H9 (cell line): ENCODE measurements around the gene MRPL14. TPM values are rescaled to one million over a fixed set of nuclear protein-coding genes. Genes with fewer than 3 reads are reported as not detected.

Source experiments
- DNase-seq: peaks from one replicate; pipeline ENCODE4 v3.0.0-alpha.2; 2017
- H2AFZ ChIP-seq: one replicate; pipeline ENCODE4 v1.6.1; 2013; ENCODE audit warnings: mild to moderate bottlenecking, low read length, control low read depth, moderate library complexity
- H2AK5ac ChIP-seq: 2 replicates; pipeline ENCODE4 v1.6.1; 2013; ENCODE audit warnings: low read length, control low read depth, mixed read lengths; ENCODE audit not compliant: insufficient read length
- H2BK120ac ChIP-seq: one replicate; pipeline ENCODE4 v1.6.1; 2013; ENCODE audit warnings: low read depth, mild to moderate bottlenecking, low read length, control low read depth, inconsistent platforms; ENCODE audit not compliant: poor library complexity, severe bottlenecking
- H2BK12ac ChIP-seq: 2 replicates; pipeline ENCODE4 v1.6.1; 2013; ENCODE audit warnings: low read length, control low read depth, mixed read lengths, low read depth; ENCODE audit not compliant: insufficient read length
- H2BK15ac ChIP-seq: 2 replicates; pipeline ENCODE4 v1.6.1; 2013; ENCODE audit warnings: low read depth, low read length, control low read depth
- H2BK20ac ChIP-seq: one replicate; pipeline ENCODE4 v1.6.1; 2013; ENCODE audit warnings: low read depth, mild to moderate bottlenecking, low read length, control low read depth, inconsistent platforms; ENCODE audit not compliant: poor library complexity, severe bottlenecking
- H2BK5ac ChIP-seq: 2 replicates; pipeline ENCODE4 v1.6.1; 2013; ENCODE audit warnings: low read length, control low read depth, mixed read lengths; ENCODE audit not compliant: insufficient read length
- H3K14ac ChIP-seq: 2 replicates; pipeline ENCODE4 v1.6.1; 2013; ENCODE audit warnings: low read length, control low read depth; ENCODE audit not compliant: insufficient read depth
- H3K18ac ChIP-seq: 2 replicates; pipeline ENCODE4 v1.6.1; 2013; ENCODE audit warnings: low read depth, mild to moderate bottlenecking, mixed read lengths, low read length, control low read depth; ENCODE audit not compliant: insufficient read length
- H3K23ac ChIP-seq: 2 replicates; pipeline ENCODE4 v1.6.1; 2013; ENCODE audit warnings: low read length, control low read depth, mixed read lengths, low read depth; ENCODE audit not compliant: insufficient read length
- H3K23me2 ChIP-seq: 2 replicates; pipeline ENCODE4 v1.6.1; 2013; ENCODE audit warnings: low read depth, mild to moderate bottlenecking, mixed read lengths, low read length, control low read depth; ENCODE audit not compliant: insufficient read length, poor library complexity, severe bottlenecking
- H3K27ac ChIP-seq: 2 replicates; pipeline ENCODE4 v1.5.1; 2013; ENCODE audit warnings: low read length, control low read depth, mixed read lengths, low read depth; ENCODE audit not compliant: insufficient read length
- H3K27me3 ChIP-seq: 2 replicates; pipeline ENCODE4 v1.6.1; 2013; ENCODE audit warnings: low read length, control low read depth, inconsistent platforms; ENCODE audit not compliant: insufficient read depth
- H3K4ac ChIP-seq: 2 replicates; pipeline ENCODE4 v1.6.1; 2013; ENCODE audit warnings: low read depth, mild to moderate bottlenecking, control low read depth, inconsistent platforms, low read length, moderate library complexity
- H3K4me1 ChIP-seq: 2 replicates; pipeline ENCODE4 v1.6.1; 2013; ENCODE audit warnings: low read length, control low read depth, inconsistent platforms; ENCODE audit not compliant: insufficient read depth
- H3K4me2 ChIP-seq: 2 replicates; pipeline ENCODE4 v1.6.1; 2013; ENCODE audit warnings: low read length, control low read depth, mixed read lengths; ENCODE audit not compliant: insufficient read length, insufficient read depth
- H3K56ac ChIP-seq: 2 replicates; pipeline ENCODE4 v1.6.1; 2013; ENCODE audit warnings: low read depth, mild to moderate bottlenecking, mixed read lengths, low read length, control low read depth; ENCODE audit not compliant: insufficient read length
- H3K79me1 ChIP-seq: 2 replicates; pipeline ENCODE4 v1.6.1; 2013; ENCODE audit warnings: low read depth, mild to moderate bottlenecking, moderate library complexity, low read length, control low read depth, inconsistent platforms; ENCODE audit not compliant: insufficient read depth, poor library complexity, severe bottlenecking
- H3K79me2 ChIP-seq: 2 replicates; pipeline ENCODE4 v1.6.1; 2013; ENCODE audit warnings: low read length, control low read depth, inconsistent platforms; ENCODE audit not compliant: insufficient read depth
- H3K9ac ChIP-seq: 2 replicates; pipeline ENCODE4 v1.6.1; 2013; ENCODE audit warnings: low read length, control low read depth, mixed read lengths; ENCODE audit not compliant: insufficient read length; ENCODE audit errors: extremely low read depth
- H3K9me3 ChIP-seq: one replicate; pipeline ENCODE4 v1.6.1; 2013; ENCODE audit warnings: low read depth, low read length, inconsistent platforms; ENCODE audit not compliant: control insufficient read depth
- H3T11ph ChIP-seq: one replicate; pipeline ENCODE4 v1.6.1; 2013; ENCODE audit warnings: mild to moderate bottlenecking, low read length, control low read depth, inconsistent platforms
- H4K20me1 ChIP-seq: one replicate; pipeline ENCODE4 v1.6.1; 2013; ENCODE audit not compliant: control insufficient read depth, insufficient read length, insufficient read depth
- H4K5ac ChIP-seq: 2 replicates; pipeline ENCODE4 v1.6.1; 2013; ENCODE audit warnings: low read depth, mild to moderate bottlenecking, mixed read lengths, low read length, control low read depth; ENCODE audit not compliant: insufficient read length
- H4K8ac ChIP-seq: replicated peaks from 2 replicates; pipeline ENCODE4 v1.6.1; 2013; ENCODE audit warnings: low read length, control low read depth, mixed read lengths, low read depth; ENCODE audit not compliant: insufficient read length
- H4K91ac ChIP-seq: 2 replicates; pipeline ENCODE4 v1.6.1; 2013; ENCODE audit warnings: low read depth, mild to moderate bottlenecking, moderate library complexity, mixed read lengths, low read length, control low read depth; ENCODE audit not compliant: insufficient read length
- H3K27ac Mint-ChIP-seq, 3 experiments: 2 replicates in 2 of 3; 3 replicates in 1 of 3; pipeline ENCODE4 v1.8.0; 2020 to 2021; ENCODE audit warnings: mixed read lengths in 3 of 3, mild to moderate bottlenecking in 1 of 3, moderate library complexity in 1 of 3
- H3K27me3 Mint-ChIP-seq: 2 replicates; pipeline ENCODE4 v1.8.0; 2021; ENCODE audit warnings: low read depth, mild to moderate bottlenecking, moderate library complexity, mixed read lengths
- H3K36me3 Mint-ChIP-seq, 3 experiments: 2 replicates in 2 of 3; 3 replicates in 1 of 3; pipeline ENCODE4 v1.8.0; 2020 to 2021; ENCODE audit warnings: low read depth in 3 of 3, mixed read lengths in 3 of 3; ENCODE audit not compliant: insufficient read depth in 1 of 3
- H3K4me1 Mint-ChIP-seq, 2 experiments: 2 replicates each; pipeline ENCODE4 v1.8.0; 2020; ENCODE audit warnings: mixed read lengths in 2 of 2
- H3K4me3 Mint-ChIP-seq, 2 experiments: 2 replicates in 1 of 2; 3 replicates in 1 of 2; pipeline ENCODE4 v1.8.0; 2020 to 2021; ENCODE audit warnings: mild to moderate bottlenecking in 2 of 2, mixed read lengths in 2 of 2, moderate library complexity in 1 of 2
- H3K9me3 Mint-ChIP-seq, 2 experiments: 2 replicates in 1 of 2; 3 replicates in 1 of 2; pipeline ENCODE4 v1.8.0; 2020; ENCODE audit warnings: mild to moderate bottlenecking in 2 of 2, mixed read lengths in 2 of 2, moderate library complexity in 1 of 2
- WGBS: extraction: QIAGEN DNeasy Blood & Tissue Kit; methylation state at CpG from one replicate; pipeline ENCODE4 v1.1.7; 2013; ENCODE audit warnings: missing lambda C conversion rate, low lambda C conversion rate, mixed read lengths; ENCODE audit not compliant: insufficient read length; ENCODE audit errors: extremely low coverage; 5-methylcytosine and 5-hydroxymethylcytosine counted together
- total RNA-seq: library from RNA; stranded (reverse); gene quantifications from 2 replicates; pipeline ENCODE4 v1.2.1, GENCODE V29; 2021
- TF ChIP-seq, protein P1 (sequence below): fragments of 200-600 bp; sonication (generic); conservative IDR thresholded peaks from 3 replicates; pipeline ENCODE4 v1.8.0; 2021; ENCODE audit warnings: antibody characterized with exemption, mild to moderate bottlenecking

The MRPL14 gene
- total RNA-seq, 1 experiment from 2014 or later = 80.1 TPM

DNA sequence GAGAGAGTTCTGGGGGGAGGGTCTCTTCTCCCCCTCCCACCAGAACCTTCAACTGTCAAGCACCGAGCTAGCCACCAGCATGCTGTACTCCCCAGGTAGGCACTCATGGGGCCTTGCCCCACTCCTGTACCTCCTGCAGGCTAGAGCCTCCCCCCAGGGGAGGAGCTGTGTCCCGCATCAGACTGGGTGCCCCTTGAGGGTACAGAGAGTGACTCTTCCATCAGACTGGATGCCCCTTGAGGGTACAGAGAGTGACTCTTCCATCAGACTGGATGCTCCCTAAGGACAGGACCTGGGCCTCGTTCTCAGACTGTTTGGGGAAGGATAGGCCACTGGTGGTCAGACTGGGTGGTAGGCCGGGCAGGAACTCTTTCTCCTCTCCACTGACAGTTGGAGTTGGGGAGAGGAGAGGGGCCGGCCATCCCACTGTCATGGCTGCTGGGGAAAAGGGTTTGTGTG is 31.5 kb upstream of the MRPL14 start, which contains the start of gene CAPN11:
Gene CAPN11 (plus strand): TSS at position 51 of the 459 bp plus-strand sequence. CDS start 29 bp downstream, at position 80.
- no peak within 1 kb of the TSS for H2BK120ac ChIP-seq
- H3K27ac ChIP-seq = no peak within 1 kb of the TSS
- no peaks in the 10 kb centered on the region for H3K9me3 ChIP-seq
- no peaks in the 10 kb centered on the region for H3K79me2 ChIP-seq
- H3K23me2 ChIP-seq = no peaks in the 10 kb centered on the region
- H2BK12ac ChIP-seq = no peak within 1 kb of the TSS
- no peak within 1 kb of the TSS for H3K4me2 ChIP-seq
- H3K18ac ChIP-seq = no peak within 1 kb of the TSS
- H3T11ph ChIP-seq = no peak within 1 kb of the TSS
- Mint-ChIP-seq H3K4me1 (peaks cover 35 to 41% of the 10 kb centered on the region in 2 experiments), H3K4me3 (peak within 1 kb of the TSS in 1 of 2 experiments; percentile 32; a peak in 1 of 5 replicates), H3K27me3 (peaks cover 5% of the 10 kb centered on the region), H3K9me3 (no peaks in the 10 kb centered on the region; a peak in 1 of 5 replicates), H3K27ac (peak within 1 kb of the TSS in 2 of 3 experiments; percentile 11 to 40; a peak in 3 of 7 replicates), H3K36me3 (peaks cover 0 to 5% (median 0%) of the 10 kb centered on the region in 3 experiments; a peak in 1 of 7 replicates)
- no peak within 1 kb of the TSS for H3K56ac ChIP-seq
- H3K79me1 ChIP-seq = no peaks in the 10 kb centered on the region
- H4K20me1 ChIP-seq = no peaks in the 10 kb centered on the region
- TF ChIP-seq, protein P1, sequence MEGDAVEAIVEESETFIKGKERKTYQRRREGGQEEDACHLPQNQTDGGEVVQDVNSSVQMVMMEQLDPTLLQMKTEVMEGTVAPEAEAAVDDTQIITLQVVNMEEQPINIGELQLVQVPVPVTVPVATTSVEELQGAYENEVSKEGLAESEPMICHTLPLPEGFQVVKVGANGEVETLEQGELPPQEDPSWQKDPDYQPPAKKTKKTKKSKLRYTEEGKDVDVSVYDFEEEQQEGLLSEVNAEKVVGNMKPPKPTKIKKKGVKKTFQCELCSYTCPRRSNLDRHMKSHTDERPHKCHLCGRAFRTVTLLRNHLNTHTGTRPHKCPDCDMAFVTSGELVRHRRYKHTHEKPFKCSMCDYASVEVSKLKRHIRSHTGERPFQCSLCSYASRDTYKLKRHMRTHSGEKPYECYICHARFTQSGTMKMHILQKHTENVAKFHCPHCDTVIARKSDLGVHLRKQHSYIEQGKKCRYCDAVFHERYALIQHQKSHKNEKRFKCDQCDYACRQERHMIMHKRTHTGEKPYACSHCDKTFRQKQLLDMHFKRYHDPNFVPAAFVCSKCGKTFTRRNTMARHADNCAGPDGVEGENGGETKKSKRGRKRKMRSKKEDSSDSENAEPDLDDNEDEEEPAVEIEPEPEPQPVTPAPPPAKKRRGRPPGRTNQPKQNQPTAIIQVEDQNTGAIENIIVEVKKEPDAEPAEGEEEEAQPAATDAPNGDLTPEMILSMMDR = no peak
- H4K91ac ChIP-seq = no peak within 1 kb of the TSS
- DNase-seq = no peak
- no peak within 1 kb of the TSS for H3K23ac ChIP-seq
- H3K9ac ChIP-seq = no peak within 1 kb of the TSS
- no peak within 1 kb of the TSS for H3K4ac ChIP-seq
- H4K5ac ChIP-seq = no peak within 1 kb of the TSS
- H2BK5ac ChIP-seq = no peak within 1 kb of the TSS
- no peak within 1 kb of the TSS for H2BK15ac ChIP-seq
- no peak within 1 kb of the TSS for H3K14ac ChIP-seq
- H3K4me1 ChIP-seq = peaks cover 5% of the 10 kb centered on the region; the same call in 1 of the 2 replicates
- no peak within 1 kb of the TSS for H2AFZ ChIP-seq
- H3K27me3 ChIP-seq = no peaks in the 10 kb centered on the region
- no peak within 1 kb of the TSS for H2AK5ac ChIP-seq
- WGBS = no CpG with 5 or more reads among the region's 5 CpGs
- no peak within 1 kb of the TSS for H2BK20ac ChIP-seq
- no peak within 1 kb of the TSS for H4K8ac ChIP-seq
